HG02840 (cell line): ENCODE data around the gene LTBR.
"Not testable (repeated sequence)": the region's sequence is repeated elsewhere in the genome, so short reads cannot be mapped to it uniquely, and the experiment has no call there.

ENCODE experiments used
- ATAC-seq: cut with Tn5 transposase; IDR thresholded peaks from one replicate; pipeline ENCODE4 v1.9.1; 2021; ENCODE audit warnings: mild to moderate bottlenecking, moderate library complexity, moderate number of reproducible peaks; ENCODE audit not compliant: unreplicated experiment, low FRiP score

Gene LTBR

GRCh38 chr12:6420364-6420763, 36.4 kb downstream of the LTBR start:
- no peak for ATAC-seq

- ATAC-seq = no peak
Observed at GRCh38 chr12:6423267-6424007, 39.5 kb downstream of the LTBR start.

DNA sequence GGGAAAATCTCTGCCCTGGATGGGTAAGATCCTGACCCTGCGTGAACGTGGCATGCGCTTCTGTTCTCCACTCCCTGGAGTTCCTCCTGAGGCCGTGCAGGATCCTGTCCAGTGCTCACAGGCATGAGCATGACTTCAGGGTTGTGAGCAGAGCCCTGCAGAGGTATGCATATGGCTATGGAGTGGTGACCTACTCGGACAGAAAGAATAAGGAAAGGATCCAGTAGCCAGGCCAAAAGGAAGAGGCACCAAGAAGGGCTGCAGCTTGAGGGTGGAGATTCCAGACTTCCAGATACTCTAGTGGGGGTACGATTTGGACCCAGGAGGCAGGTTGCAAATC, 40.0 kb downstream of the LTBR start:
- ATAC-seq = no peak

- ATAC-seq = no peak
Observed at GRCh38 chr12:6424866-6425265, 40.9 kb downstream of the LTBR start.

DNA sequence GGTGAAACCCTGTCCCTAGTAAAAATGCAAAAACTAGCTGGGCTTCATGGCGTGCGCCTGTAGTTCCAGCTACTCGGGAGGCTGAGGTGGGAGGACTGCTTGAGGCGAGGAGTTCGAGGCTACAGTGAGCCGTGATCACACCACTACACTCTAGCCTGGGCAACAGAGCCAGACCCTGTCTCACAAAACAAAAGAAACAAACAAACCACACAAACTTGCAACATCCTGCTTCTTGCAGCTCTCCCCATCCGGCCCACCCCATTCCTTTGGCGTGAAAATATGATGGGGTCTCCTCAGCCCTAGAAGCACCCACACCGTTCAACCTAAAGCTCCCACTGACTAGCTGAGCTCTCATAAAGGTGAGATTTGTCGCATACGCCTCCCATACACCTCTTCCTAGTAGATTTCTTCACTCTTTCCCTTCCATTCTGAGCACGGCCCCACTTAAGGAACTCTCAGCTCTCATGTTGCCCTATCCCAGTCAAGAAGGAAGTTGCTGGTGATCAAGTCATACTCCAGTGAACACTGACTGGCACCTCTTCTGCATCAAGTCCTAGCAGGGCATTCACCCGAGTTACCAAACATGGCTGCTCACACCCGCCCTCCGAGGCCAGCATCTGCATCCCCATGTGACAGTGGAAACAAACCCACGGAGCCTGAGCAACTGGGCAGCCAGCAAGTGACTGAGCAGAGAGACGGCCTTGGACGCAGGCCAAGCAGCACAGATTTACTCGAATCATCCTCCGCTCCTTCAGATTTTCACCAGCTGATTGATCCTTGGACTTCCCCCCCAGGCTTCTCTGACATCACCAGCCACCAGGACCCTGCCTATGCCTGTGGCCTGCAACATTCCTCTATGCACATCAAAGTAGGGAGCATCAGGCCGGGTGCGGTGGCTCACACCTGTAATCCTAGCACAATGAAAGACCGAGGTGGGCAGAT, 41.9 kb downstream of the LTBR start:
- ATAC-seq = no peak

GRCh38 chr12:6426882-6427671, 43.1 kb downstream of the LTBR start:
- ATAC-seq = peak; percentile 61

DNA sequence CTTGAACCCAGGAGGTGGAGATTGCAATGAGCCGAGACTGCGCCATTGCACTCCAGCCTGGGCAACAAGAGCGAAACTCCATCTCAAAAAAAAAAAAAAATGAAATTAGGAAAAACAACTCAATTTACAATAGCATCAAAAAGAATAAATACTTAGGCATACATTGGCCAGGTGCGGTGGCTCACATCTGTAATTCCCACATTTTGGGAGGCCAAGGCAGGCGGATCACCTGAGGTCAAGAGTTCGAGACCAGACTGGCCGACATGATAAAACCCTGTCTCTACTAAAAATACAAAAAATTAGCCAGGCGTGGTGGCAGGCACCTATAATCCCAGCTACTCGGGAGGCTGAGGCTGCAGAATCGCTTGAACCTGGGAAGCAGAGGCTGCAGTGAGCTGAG, 43.8 kb downstream of the LTBR start:
- ATAC-seq = not testable (repeated sequence)

DNA sequence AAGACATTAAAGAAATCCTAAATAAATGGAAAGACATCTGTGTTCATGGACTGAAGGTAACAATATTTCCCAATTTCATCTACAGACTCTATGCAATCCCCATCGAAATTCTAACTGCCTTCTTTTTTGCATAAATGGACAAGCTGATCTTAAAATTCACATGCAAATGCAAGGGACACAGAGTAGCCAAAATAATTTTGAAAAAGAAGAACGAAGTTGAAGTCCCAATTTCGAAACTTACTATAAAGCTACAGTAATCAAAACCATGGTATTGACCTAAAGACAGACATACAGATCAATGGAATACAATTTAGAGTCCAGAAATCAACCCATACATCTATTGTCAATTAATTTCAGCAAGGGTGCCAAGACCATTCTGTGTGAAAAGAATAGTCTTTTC, 44.4 kb downstream of the LTBR start:
- ATAC-seq = no peak

DNA sequence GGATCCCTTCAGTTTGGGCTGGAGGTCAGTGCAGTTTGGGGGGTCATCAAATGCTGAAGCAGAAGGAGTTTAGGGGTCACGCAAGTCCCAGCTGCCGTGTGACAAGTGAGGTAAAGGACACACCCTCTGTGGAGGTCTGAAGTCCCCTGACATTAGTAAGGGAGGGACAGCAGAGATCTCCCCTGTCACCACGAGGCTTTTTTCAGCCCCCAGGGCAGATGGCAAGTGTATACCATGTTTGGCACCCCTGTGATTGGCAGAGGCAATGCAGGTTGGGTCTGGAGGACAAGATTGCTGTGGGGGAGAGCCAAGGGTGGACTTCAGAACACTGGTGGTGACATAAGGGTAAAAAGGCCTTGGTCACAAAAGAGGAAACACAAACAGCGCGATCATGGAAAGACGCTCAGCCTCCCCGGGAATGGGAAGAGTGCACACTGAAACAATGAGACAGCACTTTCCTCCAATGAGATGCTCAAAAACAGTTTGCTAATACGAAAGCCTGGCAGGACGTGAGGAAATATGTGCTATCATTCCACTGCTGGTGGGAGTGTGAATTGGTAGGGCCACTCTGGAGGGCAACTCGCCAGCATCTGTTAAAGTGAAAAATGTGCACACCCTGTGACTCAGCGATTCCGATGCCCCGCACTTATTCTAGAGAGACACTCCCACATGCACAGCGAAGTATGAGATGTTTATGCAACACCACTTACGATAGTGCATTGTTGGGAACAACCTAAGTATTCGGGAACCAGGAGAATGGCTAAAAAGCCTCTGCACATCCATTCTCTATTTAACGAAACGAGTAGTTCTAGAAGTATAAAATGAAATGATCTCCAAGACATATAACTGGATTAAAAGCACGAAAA, 46.4 kb downstream of the LTBR start:
- no peak for ATAC-seq

GRCh38 chr12:6432991-6433390, 49.0 kb downstream of the LTBR start:
- no peak for ATAC-seq

DNA sequence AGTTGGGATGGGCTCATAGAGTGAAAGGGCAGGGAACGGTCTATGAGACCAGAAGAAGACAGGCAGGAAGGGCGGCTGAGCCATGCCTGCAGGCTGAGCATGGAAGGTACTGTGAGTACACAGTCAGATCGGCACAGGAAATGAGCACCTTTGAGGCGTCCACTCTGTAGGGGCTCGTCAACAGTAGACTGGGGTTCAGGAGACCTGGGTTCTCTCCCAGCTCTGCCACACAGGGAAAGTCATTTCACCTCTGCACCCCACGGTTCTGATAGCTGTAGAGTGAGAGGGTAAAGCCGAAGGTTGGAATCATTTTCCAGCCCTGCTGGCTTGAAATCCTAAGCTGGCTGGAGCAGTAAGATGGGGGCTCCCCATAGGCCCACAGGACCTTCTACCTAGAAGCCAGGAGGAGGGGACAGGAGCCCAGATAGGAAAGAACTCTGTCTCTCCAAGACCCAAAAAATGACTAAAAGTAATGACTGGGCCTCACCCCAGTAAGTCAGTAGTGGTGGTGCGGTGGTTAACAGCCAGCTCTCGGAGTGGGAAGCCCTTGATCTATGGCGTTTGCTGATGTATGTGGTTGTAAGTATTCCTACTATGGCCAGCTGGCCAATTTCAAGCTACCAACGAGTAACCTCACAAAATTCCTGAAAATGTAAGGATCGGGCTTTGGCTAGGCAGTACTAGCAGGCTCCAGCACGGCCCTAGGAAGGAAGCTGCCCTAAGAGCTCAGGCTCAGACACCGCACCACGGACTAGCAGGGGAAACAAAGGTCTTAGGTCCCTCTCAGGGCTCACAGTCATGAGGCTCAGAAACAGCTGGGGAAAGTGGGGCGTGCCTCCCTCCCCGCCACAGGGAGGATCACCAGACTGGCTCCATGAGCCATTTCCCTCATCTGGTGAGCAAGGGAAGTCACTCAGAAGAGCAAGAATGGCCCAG, 50.5 kb downstream of the LTBR start:
- no peak for ATAC-seq

GRCh38 chr12:6435961-6436715, 52.2 kb downstream of the LTBR start:
- ATAC-seq = no peak

DNA sequence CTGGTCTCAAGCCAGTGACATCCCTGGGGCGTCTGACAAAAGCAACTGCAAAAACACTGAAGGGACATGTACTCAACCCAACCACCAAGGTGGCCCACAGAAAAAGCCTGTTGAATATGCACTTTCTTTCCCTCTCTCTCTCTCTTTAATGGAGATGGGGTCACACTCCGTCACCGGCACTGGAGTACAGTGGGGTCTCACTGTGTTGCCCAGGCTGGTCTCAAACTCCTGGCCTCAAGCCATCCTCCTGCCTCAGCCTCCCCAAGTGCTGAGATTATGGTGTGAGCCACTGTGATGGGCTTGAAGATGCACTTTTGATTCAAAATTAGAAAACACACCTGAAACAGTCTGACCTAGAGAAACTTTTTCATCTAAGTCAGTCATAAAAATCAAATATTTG, 53.6 kb downstream of the LTBR start:
- ATAC-seq = no peak

DNA sequence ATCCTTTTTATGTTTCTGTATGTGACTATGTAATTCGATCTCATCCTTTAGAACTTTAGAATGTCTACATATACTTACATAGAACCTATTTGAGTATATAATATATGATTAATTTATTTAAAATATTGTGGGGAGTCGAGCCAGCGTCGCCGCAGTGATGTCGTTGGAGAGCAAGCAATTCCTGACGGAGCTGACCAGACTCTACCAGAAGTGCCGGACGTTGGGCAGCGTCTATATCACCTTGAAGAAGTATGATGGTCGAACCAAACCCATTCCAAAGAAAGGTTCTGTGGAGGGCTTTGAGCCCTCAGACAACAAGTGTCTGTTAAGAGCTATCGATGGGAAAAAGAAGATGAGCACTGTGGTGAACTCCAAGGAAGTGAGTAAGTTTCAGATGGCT, 54.4 kb downstream of the LTBR start:
- no peak for ATAC-seq

DNA sequence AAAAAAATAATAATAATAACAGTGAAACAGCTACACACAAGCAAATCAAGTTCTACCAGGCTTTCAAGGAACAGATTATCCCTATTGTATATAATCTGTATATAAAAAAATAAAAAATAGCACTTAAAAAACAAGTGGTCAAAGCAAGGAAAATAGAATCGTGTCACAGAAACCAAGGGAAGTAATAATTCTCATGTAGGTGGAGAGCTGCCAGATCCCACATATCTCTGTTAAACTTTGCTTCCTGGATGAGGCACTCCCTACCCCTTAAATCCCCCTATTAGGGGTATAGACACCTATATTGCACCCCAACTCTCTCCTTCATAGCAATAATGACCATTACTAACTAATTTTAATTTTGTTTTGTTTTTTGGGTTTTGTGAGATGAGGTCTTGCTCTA, 56.4 kb downstream of the LTBR start:
- no peak for ATAC-seq
